ENCODE data around the gene PAPOLA. TPM values are rescaled to one million over a fixed set of nuclear protein-coding genes. Genes with fewer than 3 reads are reported as not detected.
A peak's percentile ranks its signal among the peaks of the same experiment; 100 is the strongest.

PAPOLA gene
- polyA plus RNA-seq (2013, experiment 1 of 2): 130 TPM
- polyA plus RNA-seq (2013, experiment 2 of 2): 136 TPM

- under 1% methylated on average over 74 of the region's 87 CpGs for WGBS
- Histone ChIP-seq H2BK12ac (ENCODE audit: low read length in 2 of 2) (peak within 1 kb of the TSS in 1 of 2 experiments; percentile 63), H3K27ac (ENCODE audit: low read length, poor library complexity, severe bottlenecking) (peak within 1 kb of the TSS; percentile 81), H3K36me3 (ENCODE audit: control insufficient read depth in 1 of 2, insufficient read depth in 2 of 2, low read depth in 1 of 2, low read length in 2 of 2) (peaks cover 0 to 6% of the 10 kb centered on the region in 2 experiments), H4K8ac (ENCODE audit: low read length) (peak within 1 kb of the TSS; percentile 97), H2BK5ac (ENCODE audit: low read depth, low read length, poor library complexity, severe bottlenecking) (peak within 1 kb of the TSS; percentile 78), H3K9ac (ENCODE audit: low read length) (peak within 1 kb of the TSS; percentile 99), H3K27me3 (ENCODE audit: control insufficient read depth in 1 of 2, insufficient read depth in 1 of 2, low read length in 2 of 2) (no peaks in the 10 kb centered on the region), H3K4me2 (ENCODE audit: low read length, poor library complexity, severe bottlenecking) (peak within 1 kb of the TSS; percentile 64), H2BK120ac (ENCODE audit: low read depth, low read length) (peak within 1 kb of the TSS; percentile 95), H3K79me1 (replicated peaks; ENCODE audit: low read length, poor library complexity, severe bottlenecking) (peaks cover 11% of the 10 kb centered on the region), H2AFZ (ENCODE audit: low read depth, low read length) (peak within 1 kb of the TSS; percentile 98), H3K4me3 (ENCODE audit: insufficient read depth in 1 of 2, low read depth in 1 of 2, low read length in 2 of 2) (peak within 1 kb of the TSS; percentile 85), H3K4me1 (ENCODE audit: control insufficient read depth, insufficient read depth, low read depth, low read length) (peaks cover 6% of the 10 kb centered on the region), H2AK5ac (ENCODE audit: low read length, severe bottlenecking) (no peak within 1 kb of the TSS), H4K91ac (ENCODE audit: low read length) (peak within 1 kb of the TSS; percentile 77), H3K14ac (ENCODE audit: low read length in 2 of 2) (peak within 1 kb of the TSS; percentile 3 to 93), H2BK15ac (ENCODE audit: low read depth, poor library complexity, severe bottlenecking) (peak within 1 kb of the TSS; percentile 73), H3K9me3 (ENCODE audit: control insufficient read depth, low read length) (no peaks in the 10 kb centered on the region), H3K4ac (ENCODE audit: low read depth in 1 of 2, low read length in 2 of 2) (peak within 1 kb of the TSS; percentile 92 to 98), H3K23ac (ENCODE audit: low read length in 2 of 2) (peak within 1 kb of the TSS; percentile 15 to 85), H3K18ac (ENCODE audit: low read depth in 1 of 2, low read length in 2 of 2) (peak within 1 kb of the TSS; percentile 96)
- peak; percentile 96 for DNase-seq
Measured at GRCh38 chr14:96501740-96502620, at the start of gene PAPOLA. Gene PAPOLA (plus strand): TSS chr14:96502382. CDS start chr14:96502593, 211 bp downstream.

- Histone ChIP-seq H2BK5ac (ENCODE audit: low read depth, low read length, poor library complexity, severe bottlenecking) (no peak overlapping the region), H4K8ac (ENCODE audit: low read length) (no peak overlapping the region), H3K4me2 (ENCODE audit: low read length, poor library complexity, severe bottlenecking) (no peak overlapping the region), H2AK5ac (ENCODE audit: low read length, severe bottlenecking) (no peak overlapping the region), H3K23ac (ENCODE audit: low read length in 2 of 2) (no peak overlapping the region), H3K9ac (ENCODE audit: low read length) (no peak overlapping the region), H3K4ac (ENCODE audit: low read depth in 1 of 2, low read length in 2 of 2) (no peak overlapping the region), H3K79me1 (replicated peaks; ENCODE audit: low read length, poor library complexity, severe bottlenecking) (no peaks in the 10 kb centered on the region), H2BK15ac (ENCODE audit: low read depth, poor library complexity, severe bottlenecking) (no peak overlapping the region), H2BK12ac (ENCODE audit: low read length in 2 of 2) (no peak overlapping the region), H3K27ac (ENCODE audit: low read length, poor library complexity, severe bottlenecking) (no peak overlapping the region), H4K91ac (ENCODE audit: low read length) (no peak overlapping the region), H3K4me3 (ENCODE audit: insufficient read depth in 1 of 2, low read depth in 1 of 2, low read length in 2 of 2) (no peak overlapping the region), H2BK120ac (ENCODE audit: low read depth, low read length) (no peak overlapping the region), H3K4me1 (ENCODE audit: control insufficient read depth, insufficient read depth, low read depth, low read length) (no peaks in the 10 kb centered on the region), H3K14ac (ENCODE audit: low read length in 2 of 2) (no peak overlapping the region), H3K27me3 (ENCODE audit: control insufficient read depth in 1 of 2, insufficient read depth in 1 of 2, low read length in 2 of 2) (no peaks in the 10 kb centered on the region), H2AFZ (ENCODE audit: low read depth, low read length) (no peak overlapping the region), H3K18ac (ENCODE audit: low read depth in 1 of 2, low read length in 2 of 2) (no peak overlapping the region), H3K9me3 (ENCODE audit: control insufficient read depth, low read length) (no peaks in the 10 kb centered on the region), H3K36me3 (ENCODE audit: control insufficient read depth in 1 of 2, insufficient read depth in 2 of 2, low read depth in 1 of 2, low read length in 2 of 2) (no peaks in the 10 kb centered on the region)
- WGBS: 89% methylated on average over 5 of the region's 6 CpGs
- DNase-seq: no peak
Measured at GRCh38 chr14:96452684-96453083, 49.5 kb upstream of the PAPOLA start.

- no peak for DNase-seq
- Histone ChIP-seq H3K79me1 (replicated peaks; ENCODE audit: low read length, poor library complexity, severe bottlenecking) (no peaks in the 10 kb centered on the region), H3K4me2 (ENCODE audit: low read length, poor library complexity, severe bottlenecking) (no peak overlapping the region), H3K9ac (ENCODE audit: low read length) (no peak overlapping the region), H3K9me3 (ENCODE audit: control insufficient read depth, low read length) (no peaks in the 10 kb centered on the region), H4K91ac (ENCODE audit: low read length) (no peak overlapping the region), H2BK12ac (ENCODE audit: low read length in 2 of 2) (no peak overlapping the region), H2BK5ac (ENCODE audit: low read depth, low read length, poor library complexity, severe bottlenecking) (no peak overlapping the region), H3K4me3 (ENCODE audit: insufficient read depth in 1 of 2, low read depth in 1 of 2, low read length in 2 of 2) (no peak overlapping the region), H3K23ac (ENCODE audit: low read length in 2 of 2) (no peak overlapping the region), H3K14ac (ENCODE audit: low read length in 2 of 2) (no peak overlapping the region), H2BK120ac (ENCODE audit: low read depth, low read length) (no peak overlapping the region), H3K4me1 (ENCODE audit: control insufficient read depth, insufficient read depth, low read depth, low read length) (no peaks in the 10 kb centered on the region), H2AFZ (ENCODE audit: low read depth, low read length) (no peak overlapping the region), H2BK15ac (ENCODE audit: low read depth, poor library complexity, severe bottlenecking) (no peak overlapping the region), H3K18ac (ENCODE audit: low read depth in 1 of 2, low read length in 2 of 2) (no peak overlapping the region), H4K8ac (ENCODE audit: low read length) (no peak overlapping the region), H3K36me3 (ENCODE audit: control insufficient read depth in 1 of 2, insufficient read depth in 2 of 2, low read depth in 1 of 2, low read length in 2 of 2) (no peaks in the 10 kb centered on the region), H3K27ac (ENCODE audit: low read length, poor library complexity, severe bottlenecking) (no peak overlapping the region), H2AK5ac (ENCODE audit: low read length, severe bottlenecking) (no peak overlapping the region), H3K27me3 (ENCODE audit: control insufficient read depth in 1 of 2, insufficient read depth in 1 of 2, low read length in 2 of 2) (peaks cover 0 to 5% of the 10 kb centered on the region in 2 experiments), H3K4ac (ENCODE audit: low read depth in 1 of 2, low read length in 2 of 2) (no peak overlapping the region)
- WGBS: 74% methylated on average over 5 of the region's 5 CpGs
Measured at GRCh38 chr14:96455588-96455987, 46.6 kb upstream of the PAPOLA start.

GRCh38 chr14:96459851-96460250 is 42.3 kb upstream of the PAPOLA start:
- no peak overlapping the region for H3K14ac ChIP-seq (ENCODE audit: low read length in 2 of 2)
- H3K23ac ChIP-seq (ENCODE audit: low read length in 2 of 2): no peak overlapping the region
- H3K9ac ChIP-seq (ENCODE audit: low read length): no peak overlapping the region
- no peaks in the 10 kb centered on the region for H3K36me3 ChIP-seq (ENCODE audit: control insufficient read depth in 1 of 2, insufficient read depth in 2 of 2, low read depth in 1 of 2, low read length in 2 of 2)
- H4K91ac ChIP-seq (ENCODE audit: low read length): no peak overlapping the region
- H3K4me3 ChIP-seq (ENCODE audit: insufficient read depth in 1 of 2, low read depth in 1 of 2, low read length in 2 of 2): no peak overlapping the region
- no peak overlapping the region for H2BK5ac ChIP-seq (ENCODE audit: low read depth, low read length, poor library complexity, severe bottlenecking)
- no peak overlapping the region for H2BK15ac ChIP-seq (ENCODE audit: low read depth, poor library complexity, severe bottlenecking)
- H3K27ac ChIP-seq (ENCODE audit: low read length, poor library complexity, severe bottlenecking): no peak overlapping the region
- H3K4ac ChIP-seq (ENCODE audit: low read depth in 1 of 2, low read length in 2 of 2): no peak overlapping the region
- H3K79me1 ChIP-seq (replicated peaks; ENCODE audit: low read length, poor library complexity, severe bottlenecking): no peaks in the 10 kb centered on the region
- WGBS: 96% methylated on average over 3 of the region's 3 CpGs
- H2BK12ac ChIP-seq (ENCODE audit: low read length in 2 of 2): no peak overlapping the region
- no peak overlapping the region for H2BK120ac ChIP-seq (ENCODE audit: low read depth, low read length)
- no peak overlapping the region for H3K4me2 ChIP-seq (ENCODE audit: low read length, poor library complexity, severe bottlenecking)
- H4K8ac ChIP-seq (ENCODE audit: low read length): no peak overlapping the region
- H2AFZ ChIP-seq (ENCODE audit: low read depth, low read length): no peak overlapping the region
- no peaks in the 10 kb centered on the region for H3K4me1 ChIP-seq (ENCODE audit: control insufficient read depth, insufficient read depth, low read depth, low read length)
- H3K27me3 ChIP-seq (ENCODE audit: control insufficient read depth in 1 of 2, insufficient read depth in 1 of 2, low read length in 2 of 2): peaks cover 0 to 9% of the 10 kb centered on the region in 2 experiments
- H2AK5ac ChIP-seq (ENCODE audit: low read length, severe bottlenecking): no peak overlapping the region
- no peaks in the 10 kb centered on the region for H3K9me3 ChIP-seq (ENCODE audit: control insufficient read depth, low read length)
- H3K18ac ChIP-seq (ENCODE audit: low read depth in 1 of 2, low read length in 2 of 2): no peak overlapping the region
- DNase-seq: no peak
